Endothelial cell (in vitro differentiated cells): Measurements from ENCODE around the gene FOXK1. TPM values are rescaled to one million over a fixed set of nuclear protein-coding genes. Genes with fewer than 3 reads are reported as not detected.

Source experiments
- DNase-seq: peaks from one replicate; pipeline ENCODE4 v3.0.0; 2021; ENCODE audit warnings: low spot score
- H3K27ac Mint-ChIP-seq: one replicate; pipeline ENCODE4 v1.8.0; 2021; ENCODE audit warnings: mixed read lengths, inconsistent platforms; ENCODE audit not compliant: unreplicated experiment
- H3K27me3 Mint-ChIP-seq: one replicate; pipeline ENCODE4 v1.8.0; 2021; ENCODE audit warnings: mild to moderate bottlenecking, moderate library complexity, mixed read lengths, inconsistent platforms; ENCODE audit not compliant: unreplicated experiment
- H3K36me3 Mint-ChIP-seq: one replicate; pipeline ENCODE4 v1.8.0; 2021; ENCODE audit warnings: mild to moderate bottlenecking, low read depth, mixed read lengths, inconsistent platforms; ENCODE audit not compliant: unreplicated experiment
- H3K4me1 Mint-ChIP-seq: one replicate; pipeline ENCODE4 v1.8.0; 2021; ENCODE audit warnings: mild to moderate bottlenecking, mixed read lengths, inconsistent platforms; ENCODE audit not compliant: unreplicated experiment
- H3K4me3 Mint-ChIP-seq: one replicate; pipeline ENCODE4 v1.8.0; 2021; ENCODE audit warnings: mild to moderate bottlenecking, mixed read lengths, inconsistent platforms; ENCODE audit not compliant: unreplicated experiment
- H3K9me3 Mint-ChIP-seq: one replicate; pipeline ENCODE4 v1.8.0; 2021; ENCODE audit warnings: mixed read lengths, inconsistent platforms; ENCODE audit not compliant: unreplicated experiment
- total RNA-seq: library from RNA; stranded (reverse); fragmentation: NEBNext Ultra II Directional; extraction: Animal tissue kit (Norgen Biotek cat#: 25700); gene quantifications from one replicate; pipeline ENCODE4 v1.2.1, GENCODE V29; 2021; ENCODE audit not compliant: unreplicated experiment
- TF ChIP-seq, protein P1 (sequence below): fragments of 200-600 bp; sonication (generic); IDR thresholded peaks from one replicate; pipeline ENCODE4 v1.5.0; 2021; ENCODE audit warnings: antibody characterized with exemption; ENCODE audit not compliant: unreplicated experiment

Gene FOXK1
- total RNA-seq, 1 donor from 2014 or later, result 73.8 TPM

DNA sequence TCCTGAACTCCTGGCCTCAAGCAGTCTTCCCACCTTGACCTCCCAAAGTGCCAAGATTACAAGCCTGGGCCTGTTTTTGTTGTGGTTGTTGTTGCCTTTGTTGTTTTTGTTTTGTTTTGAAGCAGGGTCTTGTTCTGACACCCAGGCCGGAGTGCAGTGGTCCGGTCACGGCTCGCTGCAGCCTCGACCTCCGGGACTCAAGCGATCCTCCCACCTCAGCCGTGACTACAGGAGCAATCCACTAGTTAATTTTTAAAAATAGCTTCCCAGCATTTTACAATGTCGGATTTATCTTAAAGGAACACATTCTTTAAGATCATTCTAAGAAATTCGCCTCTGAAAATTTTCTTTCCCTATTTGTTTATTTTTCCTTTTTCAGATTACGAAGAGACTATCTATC lies 65.7 kb downstream of the FOXK1 start:
- Mint-ChIP-seq H3K27ac (peak overlapping the region; percentile 95), H3K27me3 (peaks cover 13% of the 10 kb centered on the region), H3K4me1 (peaks cover 49% of the 10 kb centered on the region), H3K4me3 (peak overlapping the region; percentile 59), H3K9me3 (peaks cover 5% of the 10 kb centered on the region), H3K36me3 (peaks cover 33% of the 10 kb centered on the region)
- DNase-seq, result no peak
- TF ChIP-seq, protein P1, sequence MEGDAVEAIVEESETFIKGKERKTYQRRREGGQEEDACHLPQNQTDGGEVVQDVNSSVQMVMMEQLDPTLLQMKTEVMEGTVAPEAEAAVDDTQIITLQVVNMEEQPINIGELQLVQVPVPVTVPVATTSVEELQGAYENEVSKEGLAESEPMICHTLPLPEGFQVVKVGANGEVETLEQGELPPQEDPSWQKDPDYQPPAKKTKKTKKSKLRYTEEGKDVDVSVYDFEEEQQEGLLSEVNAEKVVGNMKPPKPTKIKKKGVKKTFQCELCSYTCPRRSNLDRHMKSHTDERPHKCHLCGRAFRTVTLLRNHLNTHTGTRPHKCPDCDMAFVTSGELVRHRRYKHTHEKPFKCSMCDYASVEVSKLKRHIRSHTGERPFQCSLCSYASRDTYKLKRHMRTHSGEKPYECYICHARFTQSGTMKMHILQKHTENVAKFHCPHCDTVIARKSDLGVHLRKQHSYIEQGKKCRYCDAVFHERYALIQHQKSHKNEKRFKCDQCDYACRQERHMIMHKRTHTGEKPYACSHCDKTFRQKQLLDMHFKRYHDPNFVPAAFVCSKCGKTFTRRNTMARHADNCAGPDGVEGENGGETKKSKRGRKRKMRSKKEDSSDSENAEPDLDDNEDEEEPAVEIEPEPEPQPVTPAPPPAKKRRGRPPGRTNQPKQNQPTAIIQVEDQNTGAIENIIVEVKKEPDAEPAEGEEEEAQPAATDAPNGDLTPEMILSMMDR, result no peak

DNA sequence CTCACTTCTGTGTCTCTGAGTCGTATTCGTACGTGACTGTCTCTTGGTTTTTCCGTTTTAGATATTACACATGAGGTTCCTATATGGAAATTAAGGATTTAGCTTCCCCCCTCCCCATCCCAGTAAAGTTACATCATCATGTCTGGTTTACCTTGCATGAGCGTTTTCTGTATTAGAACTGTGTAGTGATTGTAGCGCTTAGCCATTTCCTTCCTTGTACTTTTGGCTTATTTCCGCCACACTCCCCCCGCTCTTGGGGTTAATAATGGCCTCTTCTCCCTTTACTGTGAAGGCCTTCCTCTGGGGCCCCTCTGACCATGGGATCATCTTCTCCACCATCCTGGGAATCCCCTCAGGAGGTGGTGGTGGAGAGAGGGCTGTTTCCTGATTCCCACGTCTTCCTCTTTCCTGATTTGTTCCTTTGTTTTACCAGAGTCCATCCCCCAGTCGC lies 66.2 kb downstream of the FOXK1 start:
- Mint-ChIP-seq H3K36me3 (peaks cover 34% of the 10 kb centered on the region), H3K9me3 (peaks cover 5% of the 10 kb centered on the region), H3K27me3 (peaks cover 15% of the 10 kb centered on the region), H3K4me3 (peak overlapping the region; percentile 74), H3K4me1 (peaks cover 54% of the 10 kb centered on the region), H3K27ac (peak overlapping the region; percentile 95)
- TF ChIP-seq, protein P1, result no peak
- DNase-seq, result no peak

DNA sequence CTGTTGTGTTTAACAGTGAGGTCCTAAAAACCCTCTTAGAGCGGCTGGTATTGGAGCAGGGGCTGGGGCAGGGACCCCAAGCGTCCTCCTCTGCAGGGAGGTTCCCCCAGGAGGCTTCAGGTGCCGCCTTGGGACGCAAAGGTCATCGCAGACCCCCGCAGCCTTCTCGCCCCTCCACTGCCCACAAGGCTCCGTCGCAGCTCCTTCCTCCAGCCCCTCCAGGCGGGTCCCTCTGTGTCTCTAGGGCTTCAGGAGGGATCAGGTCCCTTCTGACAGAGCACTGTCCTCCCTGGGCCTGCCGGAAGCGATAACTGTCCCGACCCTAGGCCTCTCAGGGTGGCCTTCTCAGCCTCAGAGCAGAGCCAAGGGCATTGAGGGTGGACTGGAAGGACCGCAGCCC lies 67.3 kb downstream of the FOXK1 start:
- H3K36me3 Mint-ChIP-seq, result peaks cover 34% of the 10 kb centered on the region
- no peak for DNase-seq
- H3K27ac Mint-ChIP-seq, result peak overlapping the region; percentile 95

DNA sequence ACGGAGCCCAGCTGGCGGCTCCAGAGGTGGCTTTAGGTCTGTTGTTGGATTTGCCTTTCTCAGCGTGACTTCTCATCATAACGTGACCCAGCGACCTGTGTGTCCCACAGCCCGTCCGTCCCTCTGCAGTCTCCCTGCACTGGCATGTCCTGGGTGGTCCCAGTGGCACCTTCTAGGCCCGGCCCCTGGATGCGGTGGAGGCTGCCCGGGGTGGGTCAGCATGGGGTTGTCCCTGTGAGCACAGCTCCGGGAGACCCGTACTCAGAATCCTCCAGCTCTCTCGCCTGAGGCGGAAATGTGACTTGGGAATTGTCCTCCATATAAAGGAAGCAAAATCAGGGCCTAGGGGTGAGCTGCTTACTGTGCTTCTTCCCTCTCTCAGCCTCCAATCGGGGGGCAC lies 67.7 kb downstream of the FOXK1 start:
- no peak overlapping the region for H3K4me3 Mint-ChIP-seq
- DNase-seq, result no peak
- H3K4me1 Mint-ChIP-seq, result peaks cover 44% of the 10 kb centered on the region
- peaks cover 19% of the 10 kb centered on the region for H3K27me3 Mint-ChIP-seq
- no peak overlapping the region for H3K27ac Mint-ChIP-seq
- H3K36me3 Mint-ChIP-seq, result peaks cover 36% of the 10 kb centered on the region
- TF ChIP-seq, protein P1, result no peak
- H3K9me3 Mint-ChIP-seq, result peaks cover 5% of the 10 kb centered on the region

More for the DNA sequence above, 67.3 kb downstream of the FOXK1 start:
- TF ChIP-seq, protein P1, result no peak
- Mint-ChIP-seq H3K9me3 (peaks cover 5% of the 10 kb centered on the region), H3K4me1 (peaks cover 47% of the 10 kb centered on the region), H3K27me3 (peaks cover 17% of the 10 kb centered on the region), H3K4me3 (peak overlapping the region; percentile 26)

DNA sequence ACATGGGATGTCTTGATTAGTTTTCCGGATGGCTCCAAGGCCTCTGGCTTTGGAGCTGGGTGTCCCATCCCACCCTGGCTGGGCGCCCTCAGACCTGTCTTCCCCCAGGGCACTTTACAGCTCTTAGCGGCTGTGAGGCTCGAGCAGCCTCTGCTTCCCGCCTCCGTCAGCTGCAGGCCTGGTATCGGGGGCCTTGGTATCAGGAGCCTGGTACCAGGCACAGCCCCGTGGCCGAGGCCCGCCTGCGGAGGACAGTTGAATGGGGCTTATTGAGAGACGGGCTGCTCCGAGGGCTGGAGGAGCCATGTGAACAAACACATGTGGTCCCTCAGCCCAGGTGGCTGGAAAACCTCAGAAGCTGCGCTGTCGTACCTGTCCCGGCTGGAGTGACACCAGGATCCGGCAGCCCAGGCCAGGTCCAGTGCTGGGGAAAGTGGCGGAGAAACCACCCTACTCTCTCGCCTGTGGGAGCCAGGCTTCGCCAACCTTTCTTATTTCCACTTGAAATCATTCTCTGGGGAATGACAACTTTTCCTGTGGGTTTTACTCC lies 69.4 kb downstream of the FOXK1 start:
- peaks cover 19% of the 10 kb centered on the region for H3K27me3 Mint-ChIP-seq
- TF ChIP-seq, protein P1, result no peak
- peaks cover 5% of the 10 kb centered on the region for H3K9me3 Mint-ChIP-seq
- H3K36me3 Mint-ChIP-seq, result peaks cover 35% of the 10 kb centered on the region
- no peak overlapping the region for H3K27ac Mint-ChIP-seq
- H3K4me3 Mint-ChIP-seq, result no peak overlapping the region
- DNase-seq, result no peak
- H3K4me1 Mint-ChIP-seq, result peaks cover 34% of the 10 kb centered on the region
